ENCODE measurements around the gene PLBD1. TPM values are rescaled to one million over a fixed set of nuclear protein-coding genes. Genes with fewer than 3 reads are reported as not detected.

Gene PLBD1
- total and polyA plus RNA-seq, 2 donors (not counting 1 experiment from before 2014, with no cell fraction given): 0.76 to 5.1 TPM

DNA sequence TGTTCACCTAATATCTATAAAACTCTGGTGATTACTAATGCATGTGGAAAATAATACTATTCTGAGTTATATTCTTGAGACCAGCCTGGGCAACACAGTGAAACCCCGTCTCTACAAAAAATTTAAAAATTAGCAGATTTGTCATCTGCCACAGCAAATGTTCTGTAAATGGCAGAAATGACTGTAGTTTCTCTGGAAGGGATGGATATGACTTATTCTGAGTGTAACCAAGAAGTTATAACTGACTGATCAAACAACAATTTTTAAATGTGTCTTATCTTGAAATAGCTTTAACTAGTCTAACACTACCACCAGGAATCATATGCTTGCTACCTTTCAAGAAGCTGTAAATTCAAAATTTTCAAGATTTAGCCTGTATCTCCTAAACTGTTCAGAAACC, 88.7 kb downstream of the PLBD1 start:
- Histone ChIP-seq H4K20me1 (ENCODE audit: control insufficient read depth, extremely low read depth, insufficient read depth, low read length) (no peaks in the 10 kb centered on the region), H3K4me3 (replicated peaks in 1 of 4; ENCODE audit: control extremely low read depth in 1 of 4, insufficient read depth in 1 of 4, low read depth in 3 of 4, low read length in 4 of 4) (no peak overlapping the region), H3K4me1 (ENCODE audit: control insufficient read depth, extremely low read depth, insufficient read depth, low read length) (no peaks in the 10 kb centered on the region), H3K9ac (ENCODE audit: insufficient read depth, low read length) (no peak overlapping the region), H3K27ac (ENCODE audit: insufficient read depth, low read length) (no peak overlapping the region), H2AFZ (ENCODE audit: low read length) (no peak overlapping the region), H3K9me3 (ENCODE audit: control insufficient read depth, insufficient read depth, low read depth, low read length) (no peaks in the 10 kb centered on the region), H3K36me3 (ENCODE audit: control insufficient read depth, insufficient read depth, low read length) (no peaks in the 10 kb centered on the region), H3K79me2 (ENCODE audit: control insufficient read depth, insufficient read depth, low read length) (no peaks in the 10 kb centered on the region), H3K27me3 (ENCODE audit: control insufficient read depth, insufficient read depth, low read length) (no peaks in the 10 kb centered on the region), H3K4me2 (ENCODE audit: extremely low read depth, insufficient read depth, low read length) (no peak overlapping the region)
- no peak for DNase-seq (ENCODE audit: low read depth in 2 of 2)
- TF ChIP-seq EZH2 (IDR thresholded peaks at IDR 0.05; ENCODE audit: low read length, missing control alignments) (no peak), CTCF (conservative IDR thresholded peaks at IDR 0.05 in 1 of 2, IDR thresholded peaks at IDR 0.05 in 1 of 2; ENCODE audit: low read depth in 1 of 2, low read length in 2 of 2) (no peak)

DNA sequence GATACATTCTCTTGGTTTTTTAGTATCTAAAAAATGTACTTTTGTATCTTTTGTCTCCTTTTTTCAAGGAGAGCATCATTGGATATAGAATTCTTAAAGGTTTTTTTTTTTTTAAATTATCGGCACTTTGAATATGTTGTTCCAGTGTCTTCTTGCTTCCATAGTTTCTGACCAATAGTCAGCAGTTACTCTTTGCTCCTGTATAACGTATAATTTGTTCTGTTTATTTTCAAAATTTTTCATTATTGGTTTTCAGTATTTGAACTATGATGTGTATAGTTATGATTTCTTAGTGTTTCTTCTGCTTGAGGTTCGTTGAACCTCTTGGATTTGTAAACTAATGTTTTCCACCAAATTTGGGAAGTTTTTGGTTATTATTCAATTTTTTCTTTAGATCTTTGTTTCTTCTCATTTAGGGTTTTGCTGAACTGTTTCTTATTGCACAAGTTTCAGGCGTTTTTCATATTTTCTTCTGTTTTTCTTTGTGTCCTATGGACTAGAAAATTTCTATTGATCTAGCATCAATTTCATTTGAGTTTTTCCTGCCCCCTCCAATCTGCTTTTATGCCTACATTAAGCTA, 93.9 kb downstream of the PLBD1 start:
- no peaks in the 10 kb centered on the region for H4K20me1 ChIP-seq (ENCODE audit: control insufficient read depth, extremely low read depth, insufficient read depth, low read length)
- no peaks in the 10 kb centered on the region for H3K36me3 ChIP-seq (ENCODE audit: control insufficient read depth, insufficient read depth, low read length)
- no peak for TF ChIP-seq CTCF (conservative IDR thresholded peaks at IDR 0.05 in 1 of 2, IDR thresholded peaks at IDR 0.05 in 1 of 2; ENCODE audit: low read depth in 1 of 2, low read length in 2 of 2)
- TF ChIP-seq EZH2 (IDR thresholded peaks at IDR 0.05; ENCODE audit: low read length, missing control alignments): no peak
- no peak overlapping the region for H3K4me2 ChIP-seq (ENCODE audit: extremely low read depth, insufficient read depth, low read length)
- no peaks in the 10 kb centered on the region for H3K27me3 ChIP-seq (ENCODE audit: control insufficient read depth, insufficient read depth, low read length)
- H3K9me3 ChIP-seq (ENCODE audit: control insufficient read depth, insufficient read depth, low read depth, low read length): no peaks in the 10 kb centered on the region
- no peak overlapping the region for H3K9ac ChIP-seq (ENCODE audit: insufficient read depth, low read length)
- DNase-seq (ENCODE audit: low read depth in 2 of 2): peak; percentile 30 to 52
- no peak overlapping the region for H3K27ac ChIP-seq (ENCODE audit: insufficient read depth, low read length)
- H3K4me3 ChIP-seq (replicated peaks in 1 of 4; ENCODE audit: control extremely low read depth in 1 of 4, insufficient read depth in 1 of 4, low read depth in 3 of 4, low read length in 4 of 4): no peak overlapping the region
- no peak overlapping the region for H2AFZ ChIP-seq (ENCODE audit: low read length)
- H3K79me2 ChIP-seq (ENCODE audit: control insufficient read depth, insufficient read depth, low read length): no peaks in the 10 kb centered on the region
- no peaks in the 10 kb centered on the region for H3K4me1 ChIP-seq (ENCODE audit: control insufficient read depth, extremely low read depth, insufficient read depth, low read length)

DNA sequence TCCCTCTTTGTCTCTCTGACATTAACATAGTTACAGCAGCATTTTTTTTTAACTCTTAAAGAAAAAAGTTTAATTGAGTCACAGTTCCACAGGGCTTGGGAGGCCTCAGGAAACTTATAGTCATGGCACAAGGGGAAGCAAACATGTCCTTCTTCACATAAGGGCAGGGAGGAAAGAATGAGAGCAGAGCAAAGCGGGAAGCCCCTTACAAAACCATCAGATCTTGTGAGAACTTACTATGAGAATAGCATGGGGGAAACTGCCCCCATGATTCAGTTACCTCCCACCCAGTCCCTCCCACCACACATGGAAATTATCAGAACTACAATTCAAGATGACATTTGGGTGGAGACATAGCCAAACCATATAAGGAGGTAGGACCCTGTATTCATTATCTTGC, 96.2 kb downstream of the PLBD1 start:
- H2AFZ ChIP-seq (ENCODE audit: low read length): no peak overlapping the region
- H3K4me1 ChIP-seq (ENCODE audit: control insufficient read depth, extremely low read depth, insufficient read depth, low read length): no peaks in the 10 kb centered on the region
- no peak overlapping the region for H3K9ac ChIP-seq (ENCODE audit: insufficient read depth, low read length)
- no peaks in the 10 kb centered on the region for H3K9me3 ChIP-seq (ENCODE audit: control insufficient read depth, insufficient read depth, low read depth, low read length)
- H3K27me3 ChIP-seq (ENCODE audit: control insufficient read depth, insufficient read depth, low read length): no peaks in the 10 kb centered on the region
- DNase-seq (ENCODE audit: low read depth in 2 of 2): no peak
- no peaks in the 10 kb centered on the region for H4K20me1 ChIP-seq (ENCODE audit: control insufficient read depth, extremely low read depth, insufficient read depth, low read length)
- H3K4me3 ChIP-seq (replicated peaks in 1 of 4; ENCODE audit: control extremely low read depth in 1 of 4, insufficient read depth in 1 of 4, low read depth in 3 of 4, low read length in 4 of 4): no peak overlapping the region
- no peaks in the 10 kb centered on the region for H3K79me2 ChIP-seq (ENCODE audit: control insufficient read depth, insufficient read depth, low read length)
- no peaks in the 10 kb centered on the region for H3K36me3 ChIP-seq (ENCODE audit: control insufficient read depth, insufficient read depth, low read length)
- TF ChIP-seq CTCF (conservative IDR thresholded peaks at IDR 0.05 in 1 of 2, IDR thresholded peaks at IDR 0.05 in 1 of 2; ENCODE audit: low read depth in 1 of 2, low read length in 2 of 2) (no peak), EZH2 (IDR thresholded peaks at IDR 0.05; ENCODE audit: low read length, missing control alignments) (no peak)
- H3K27ac ChIP-seq (ENCODE audit: insufficient read depth, low read length): no peak overlapping the region
- no peak overlapping the region for H3K4me2 ChIP-seq (ENCODE audit: extremely low read depth, insufficient read depth, low read length)

Data from fibroblast of lung (primary cell).